Activated CD4-positive, CD25-positive, alpha-beta regulatory T cell treated with anti-CD3 and anti-CD28 coated beads, Interleukin-2, amount 50 U/mL, for 24 hours (primary cell): ENCODE measurements around the gene RCN2.
"Not testable (repeated sequence)": the region's sequence is repeated elsewhere in the genome, so short reads cannot be mapped to it uniquely, and the experiment has no call there.

ENCODE experiments used
- ATAC-seq, 2 donors: fragments of 150-1000 bp; cut with Tn5 transposase; one replicate each; pipeline ENCODE4 v1.10.0; 2021; ENCODE audit warnings: mild to moderate bottlenecking in 1 of 2, moderate library complexity in 1 of 2

Gene RCN2

DNA sequence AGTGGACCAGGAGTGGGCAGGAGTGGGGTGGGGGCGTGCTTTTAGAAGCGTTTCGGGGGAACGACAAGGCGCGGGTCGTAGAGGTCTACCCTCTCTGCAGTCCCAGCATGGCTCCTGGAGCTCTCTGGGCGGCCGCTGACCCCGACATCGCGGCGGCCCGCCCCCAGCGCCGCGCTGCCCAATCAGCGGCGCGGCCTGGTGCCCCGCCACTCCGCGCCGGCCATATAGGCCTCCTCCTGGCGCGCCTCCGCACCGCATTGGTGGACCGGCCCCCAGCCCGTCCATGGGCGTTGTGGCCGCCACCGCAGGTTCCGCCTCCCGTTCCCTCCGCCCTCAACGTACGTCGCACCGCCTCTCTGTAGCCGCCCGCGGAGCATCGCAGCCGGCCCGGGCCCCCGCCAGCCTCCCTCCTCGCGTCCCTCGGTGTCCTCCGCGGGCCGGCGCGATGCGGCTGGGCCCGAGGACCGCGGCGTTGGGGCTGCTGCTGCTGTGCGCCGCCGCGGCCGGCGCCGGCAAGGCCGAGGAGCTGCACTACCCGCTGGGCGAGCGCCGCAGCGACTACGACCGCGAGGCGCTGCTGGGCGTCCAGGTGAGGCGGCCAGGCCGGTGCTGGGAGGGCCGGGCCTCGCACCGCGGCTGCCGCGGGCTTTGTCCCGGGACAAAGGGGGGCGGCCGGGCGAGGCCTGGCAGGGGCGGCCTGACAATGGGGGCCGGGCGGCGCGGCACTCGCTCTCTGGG lies at the start of gene RCN2:
Gene RCN2, plus strand, starts transcription at position 353 of the 738 bp plus-strand sequence. Its CDS starts 93 bp downstream, at position 446.
- peak; percentile 99 for ATAC-seq

DNA sequence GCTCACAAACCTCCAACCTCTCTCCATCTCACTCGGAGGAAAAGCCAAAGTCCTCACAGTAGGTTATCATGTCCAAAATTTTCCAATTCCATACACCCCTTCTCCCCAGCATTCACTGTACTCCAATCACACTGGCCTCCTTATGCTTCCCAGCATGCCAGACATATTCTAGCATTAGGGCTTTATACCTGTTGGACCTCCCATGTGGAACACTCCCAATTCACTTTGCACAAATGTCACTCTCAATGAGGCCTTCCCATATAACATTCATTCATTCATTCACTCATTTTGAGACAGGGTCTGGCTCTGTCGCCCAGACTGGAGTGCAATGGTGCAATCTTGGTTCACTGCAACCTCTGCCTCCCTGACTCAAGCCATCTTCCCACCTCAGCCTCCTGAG lies 46.3 kb upstream of the RCN2 start:
- no peak for ATAC-seq

DNA sequence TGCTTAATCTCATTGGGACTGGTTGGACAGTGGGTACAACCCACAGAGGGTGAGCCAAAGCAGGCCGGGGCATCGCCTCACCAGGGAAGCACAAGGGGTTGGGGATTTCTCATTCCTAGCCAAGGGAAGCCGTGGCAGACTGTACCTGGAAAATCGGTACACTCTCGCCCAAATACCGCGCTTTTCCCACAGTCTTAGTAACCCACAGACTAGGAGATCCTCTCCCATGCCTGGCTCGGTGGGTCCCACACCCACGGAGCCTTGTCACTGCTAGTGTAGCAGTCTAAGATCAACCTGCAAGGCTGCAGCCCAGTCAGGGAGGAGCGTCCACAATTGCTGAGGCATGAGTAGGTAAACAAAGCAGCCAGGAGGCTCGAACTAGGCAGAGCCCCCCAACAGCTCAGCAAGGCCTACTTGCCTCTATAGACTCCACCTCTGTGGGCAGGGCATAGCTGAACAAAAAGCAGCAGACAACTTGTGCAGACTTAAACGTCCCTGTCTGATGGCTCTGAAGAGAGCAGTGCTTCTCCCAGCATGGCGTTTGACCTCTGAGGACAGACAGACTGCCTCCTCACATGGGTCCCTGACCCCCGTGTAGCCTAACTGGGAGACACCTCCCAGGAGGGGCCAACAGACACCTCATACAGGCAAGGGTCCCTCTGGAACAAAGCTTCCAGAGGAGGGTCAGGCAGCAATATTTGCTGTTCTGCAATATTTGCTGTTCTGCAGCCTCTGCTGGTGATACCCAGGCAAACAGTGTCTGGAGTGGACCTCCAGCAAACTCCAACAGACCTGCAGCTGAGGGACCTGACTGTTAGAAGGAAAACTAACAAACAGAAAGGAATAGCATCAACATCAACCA lies 44.0 kb upstream of the RCN2 start:
- ATAC-seq = not testable (repeated sequence)

DNA sequence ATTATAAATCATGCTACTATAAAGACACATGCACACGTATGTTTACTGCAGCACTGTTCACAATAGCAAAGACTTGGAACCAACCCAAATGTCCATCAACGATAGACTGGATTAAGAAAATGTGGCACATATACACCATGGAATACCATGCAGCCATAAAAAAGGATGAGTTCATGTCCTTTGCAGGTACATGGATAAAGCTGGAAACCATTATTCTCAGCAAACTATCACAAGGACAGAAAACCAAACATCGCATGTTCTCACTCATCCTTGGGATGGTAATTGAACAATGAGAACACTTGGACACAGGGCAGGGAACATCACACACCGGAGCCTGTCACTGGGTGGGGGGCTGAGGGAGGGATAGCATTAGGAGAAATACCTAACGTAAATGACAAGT lies 38.7 kb upstream of the RCN2 start:
- ATAC-seq = not testable (repeated sequence)

GRCh38 chr15:76894174-76894573 lies 37.4 kb upstream of the RCN2 start:
- ATAC-seq = no peak

DNA sequence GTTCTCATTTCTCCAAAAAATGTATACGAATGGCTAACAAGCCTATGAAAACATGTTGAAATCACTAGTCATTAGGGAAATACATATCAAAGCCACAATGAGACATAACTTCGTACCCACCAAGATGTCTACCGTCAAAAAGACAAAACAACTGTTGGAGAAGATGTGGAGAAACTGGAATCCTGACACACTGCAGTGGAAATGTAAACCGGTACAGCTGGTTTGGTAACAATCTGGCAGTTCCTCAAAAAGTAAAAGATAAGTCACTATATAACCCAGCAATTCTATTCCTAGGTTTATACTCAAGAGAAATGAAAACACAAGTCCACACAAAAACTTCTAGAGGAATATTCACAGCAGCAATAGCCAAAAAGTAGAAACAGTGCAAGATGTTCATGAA lies 33.4 kb upstream of the RCN2 start:
- no peak for ATAC-seq

DNA sequence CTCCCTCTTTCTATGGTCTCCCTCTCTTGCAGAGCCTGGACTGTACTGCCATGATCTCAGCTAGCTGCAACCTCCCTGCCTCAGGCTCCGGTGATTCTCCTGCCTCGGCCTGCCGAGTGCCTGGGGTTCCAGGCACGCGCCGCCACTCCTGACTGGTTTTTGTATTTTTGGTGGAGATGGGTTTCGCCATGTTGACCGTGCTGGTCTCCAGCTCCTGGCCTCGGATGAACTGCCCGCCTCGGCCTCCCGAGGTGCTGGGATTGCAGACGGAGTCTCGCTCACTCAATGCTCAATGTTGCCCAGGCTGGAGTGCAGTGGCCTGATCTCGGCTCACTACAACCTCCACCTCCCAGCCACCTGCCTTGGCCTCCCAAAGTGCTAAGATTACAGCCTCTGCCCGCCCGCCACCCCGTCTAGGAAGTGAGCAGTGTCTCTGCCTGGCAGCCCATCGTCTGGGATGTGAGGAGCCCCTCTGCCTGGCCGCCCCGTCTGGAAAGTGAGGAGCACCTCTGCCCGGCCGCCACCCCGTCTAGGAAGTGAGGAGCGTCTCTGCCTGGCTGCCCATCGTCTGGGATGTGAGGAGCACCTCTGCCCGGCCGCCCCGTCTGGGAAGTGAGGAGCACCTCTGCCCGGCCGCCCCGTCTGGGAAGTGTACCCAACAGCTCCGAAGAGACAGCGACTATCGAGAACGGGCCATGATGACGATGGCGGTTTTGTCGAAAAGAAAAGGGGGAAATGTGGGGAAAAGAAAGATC lies 32.2 kb upstream of the RCN2 start:
- ATAC-seq = not testable (repeated sequence)

GRCh38 chr15:76899931-76900310 lies 31.6 kb upstream of the RCN2 start:
- not testable (repeated sequence) for ATAC-seq

GRCh38 chr15:76901965-76902364 lies 29.6 kb upstream of the RCN2 start:
- no peak for ATAC-seq

DNA sequence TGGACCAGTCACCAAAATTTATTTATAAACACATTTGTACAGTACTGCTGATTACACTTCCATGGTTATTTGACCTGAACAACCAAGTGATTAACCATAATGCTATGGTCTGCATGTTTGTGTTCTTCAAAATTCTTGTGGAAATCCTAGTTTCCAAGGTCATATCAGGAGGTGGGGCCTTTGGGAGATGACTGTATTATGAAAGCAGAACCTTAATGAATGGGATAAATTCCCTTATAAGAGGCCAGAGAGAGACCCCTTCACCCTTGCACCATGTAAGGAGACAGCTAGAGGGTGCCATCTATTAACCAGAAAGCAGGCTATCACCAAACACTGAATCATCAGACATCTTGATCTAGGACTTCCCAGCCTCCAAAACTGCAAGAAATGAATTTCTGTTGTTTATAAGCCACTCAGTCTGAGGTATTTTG lies 28.3 kb upstream of the RCN2 start:
- no peak for ATAC-seq

DNA sequence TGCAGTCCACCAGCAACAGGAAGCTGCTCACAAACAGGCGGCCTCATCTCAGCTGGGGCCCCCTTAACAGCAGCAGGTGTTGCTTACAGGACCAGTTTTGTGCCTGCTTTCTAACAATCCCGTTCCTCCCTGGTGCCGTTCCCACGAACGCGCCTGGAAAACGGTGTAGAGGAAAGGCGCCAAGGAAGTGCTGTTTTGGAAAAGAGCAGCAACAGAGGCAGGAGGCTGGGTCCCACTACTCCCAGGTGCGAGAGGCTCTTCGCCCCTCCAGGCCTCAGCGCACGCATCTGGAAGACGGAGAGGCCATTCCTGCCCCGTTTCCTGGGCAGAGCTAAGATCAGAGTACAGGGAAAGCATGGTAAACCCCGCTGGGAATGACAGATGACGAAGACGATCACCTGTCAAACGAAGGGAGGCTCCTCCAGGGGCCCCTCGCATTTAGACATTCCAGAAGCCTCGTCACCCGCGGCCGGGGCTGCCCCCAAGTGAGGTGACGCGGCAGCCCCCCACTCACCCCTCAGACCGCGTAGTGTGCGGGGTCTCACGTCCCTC lies 27.0 kb upstream of the RCN2 start:
- peak in 1 of 2 donors; percentile 22 for ATAC-seq

DNA sequence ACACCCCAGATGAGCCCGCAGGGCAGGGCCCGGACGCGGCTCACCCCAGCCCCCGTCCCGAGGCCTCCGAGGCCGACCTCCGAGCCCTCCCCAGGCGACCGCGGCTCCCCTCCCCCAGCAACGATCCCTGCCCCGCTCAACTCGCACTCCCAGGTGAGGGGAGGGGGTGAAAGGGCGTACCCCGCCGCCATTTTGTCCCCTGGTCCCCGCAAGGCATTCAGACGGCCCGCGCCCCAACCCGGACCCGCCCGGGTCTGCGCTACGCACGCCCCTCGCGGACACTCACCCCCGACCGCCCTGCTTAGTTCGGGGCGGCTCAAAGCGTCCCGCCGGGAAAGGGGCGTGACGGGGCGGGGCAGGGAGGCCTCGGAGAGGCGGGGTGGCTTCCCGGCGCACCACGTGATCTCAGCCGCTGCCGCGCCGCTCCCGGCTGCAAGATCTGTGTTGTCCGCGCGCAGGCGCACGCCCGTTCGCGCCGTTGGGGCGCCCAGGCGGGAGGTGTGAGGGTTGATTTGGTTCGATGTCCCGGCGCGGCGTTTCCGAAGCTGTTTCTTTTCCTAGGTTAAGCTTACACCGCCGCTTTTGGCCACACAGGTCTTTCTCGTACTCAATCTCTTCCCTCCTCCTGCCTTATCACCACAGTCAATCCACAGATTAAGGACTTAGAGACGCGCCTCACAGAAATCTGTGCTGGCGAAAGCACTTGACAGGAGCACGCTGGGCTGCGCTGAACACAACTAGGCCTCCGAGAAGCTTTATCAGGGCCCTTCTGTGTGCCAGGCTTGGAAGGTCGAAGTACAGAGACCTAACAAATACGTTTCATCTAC lies 26.3 kb upstream of the RCN2 start, which contains the start of gene SCAPER:
Gene SCAPER, minus strand, starts transcription at position 328 of the 827 bp plus-strand sequence. CDS start 21,523 bp downstream, outside the sequence.
- ATAC-seq = peak; percentile 89 to 91

DNA sequence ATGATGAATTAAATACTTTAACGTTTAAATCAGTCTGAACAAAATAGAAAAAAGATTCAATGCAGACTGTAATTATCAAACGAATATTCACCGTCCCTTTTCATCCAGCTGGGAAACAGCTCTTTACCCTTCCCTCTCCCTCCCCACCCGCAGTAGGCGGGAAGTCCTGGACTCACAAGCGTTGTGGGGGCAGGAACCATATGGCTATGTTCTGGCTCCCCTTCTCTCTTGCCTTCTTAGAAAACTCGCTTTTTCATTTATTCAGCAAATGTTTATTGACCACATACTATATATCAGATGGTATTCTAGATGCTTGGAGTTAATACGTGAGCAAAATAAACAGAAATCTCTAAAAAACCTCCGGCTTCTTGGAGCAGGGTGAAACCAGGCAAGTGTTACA lies 25.7 kb upstream of the RCN2 start:
- no peak for ATAC-seq

- ATAC-seq = no peak
These were observed 19.1 kb upstream of the RCN2 start for GRCh38 chr15:76912430-76912829.

DNA sequence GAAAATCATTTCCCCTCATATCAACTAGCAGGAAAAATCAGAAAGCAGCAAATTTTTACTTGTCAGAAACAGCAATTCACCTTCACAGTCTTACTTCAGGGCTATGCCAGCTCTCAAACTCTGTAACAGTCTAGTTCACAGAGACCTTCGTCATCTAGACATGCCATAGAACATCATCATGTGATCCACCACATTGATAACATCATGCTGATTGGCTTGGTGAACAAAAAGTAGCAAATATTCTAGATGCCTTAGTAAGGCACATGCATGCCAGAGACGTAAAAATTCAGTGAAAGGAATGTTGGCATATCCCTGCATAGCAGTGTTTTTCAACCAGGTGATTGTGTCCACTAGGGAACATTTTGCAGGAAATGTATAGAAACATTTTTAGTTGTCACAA lies 17.8 kb upstream of the RCN2 start:
- no peak for ATAC-seq

DNA sequence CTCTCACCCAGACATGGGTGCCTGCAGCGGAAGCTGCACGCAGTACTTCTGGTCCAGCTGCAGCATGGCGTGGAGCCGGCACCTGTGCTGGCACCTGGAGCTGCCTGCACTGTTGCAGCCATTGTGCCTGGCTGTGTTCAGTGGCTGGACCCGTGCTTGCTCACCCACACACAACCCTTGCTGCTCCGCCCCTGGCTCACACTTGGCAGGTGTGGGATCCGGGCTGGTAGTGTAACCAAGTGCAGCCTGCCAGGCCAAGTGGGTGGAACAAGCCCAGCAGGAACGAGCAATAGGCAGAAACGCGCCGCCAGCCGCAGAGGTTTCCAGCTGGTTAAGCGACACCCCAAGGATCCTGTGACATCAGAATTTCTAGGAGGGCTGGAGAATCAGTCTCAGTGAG lies 15.2 kb upstream of the RCN2 start:
- ATAC-seq = no peak

DNA sequence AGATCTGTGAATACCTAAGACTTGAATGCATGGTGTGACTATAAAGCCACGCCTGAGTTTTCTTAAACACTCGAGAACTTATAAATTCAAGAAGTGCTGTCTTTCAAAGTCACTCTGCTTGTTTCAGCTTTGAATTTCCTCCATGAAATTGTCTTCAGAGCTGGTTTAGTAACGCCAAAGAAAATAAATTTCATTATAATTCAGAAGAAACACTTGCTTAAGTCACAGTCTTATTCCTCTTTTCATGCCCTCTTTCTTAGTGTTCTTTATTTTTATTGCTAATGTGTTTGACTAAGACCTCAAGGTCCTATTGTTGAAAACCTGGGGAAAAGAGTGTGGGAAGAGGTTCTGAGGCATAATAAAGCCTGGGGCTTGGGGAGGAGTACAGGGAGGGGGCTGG lies 3.3 kb upstream of the RCN2 start:
- ATAC-seq = no peak

- ATAC-seq = no peak
These were observed 2.4 kb upstream of the RCN2 start for GRCh38 chr15:76929011-76929760.

DNA sequence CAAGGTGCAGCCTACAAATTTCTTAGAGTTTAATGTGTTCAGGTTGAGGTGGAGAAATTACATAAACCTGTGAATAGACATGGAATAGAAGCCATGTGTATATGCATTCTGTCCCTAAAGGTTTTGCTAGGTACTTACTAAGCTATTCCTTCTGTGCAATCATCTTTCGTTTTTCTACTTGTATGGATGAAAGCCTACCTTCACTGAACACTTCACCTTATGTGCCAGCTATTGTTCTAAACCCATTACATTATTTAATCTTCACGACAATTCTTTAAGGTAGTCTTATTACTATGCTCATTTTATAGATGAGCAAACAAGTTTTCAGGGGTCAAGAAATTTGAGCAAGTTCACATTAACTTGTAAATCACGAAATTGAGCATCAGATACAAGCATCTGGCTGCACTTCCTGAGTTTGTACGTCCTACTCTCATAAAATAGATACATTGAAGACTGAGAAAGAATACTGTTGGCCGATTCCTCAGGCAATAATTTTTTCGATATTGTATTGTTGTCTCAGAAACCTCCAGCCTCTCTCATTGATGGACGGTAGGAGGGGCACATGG lies 635 bp upstream of the RCN2 start:
- ATAC-seq = no peak

DNA sequence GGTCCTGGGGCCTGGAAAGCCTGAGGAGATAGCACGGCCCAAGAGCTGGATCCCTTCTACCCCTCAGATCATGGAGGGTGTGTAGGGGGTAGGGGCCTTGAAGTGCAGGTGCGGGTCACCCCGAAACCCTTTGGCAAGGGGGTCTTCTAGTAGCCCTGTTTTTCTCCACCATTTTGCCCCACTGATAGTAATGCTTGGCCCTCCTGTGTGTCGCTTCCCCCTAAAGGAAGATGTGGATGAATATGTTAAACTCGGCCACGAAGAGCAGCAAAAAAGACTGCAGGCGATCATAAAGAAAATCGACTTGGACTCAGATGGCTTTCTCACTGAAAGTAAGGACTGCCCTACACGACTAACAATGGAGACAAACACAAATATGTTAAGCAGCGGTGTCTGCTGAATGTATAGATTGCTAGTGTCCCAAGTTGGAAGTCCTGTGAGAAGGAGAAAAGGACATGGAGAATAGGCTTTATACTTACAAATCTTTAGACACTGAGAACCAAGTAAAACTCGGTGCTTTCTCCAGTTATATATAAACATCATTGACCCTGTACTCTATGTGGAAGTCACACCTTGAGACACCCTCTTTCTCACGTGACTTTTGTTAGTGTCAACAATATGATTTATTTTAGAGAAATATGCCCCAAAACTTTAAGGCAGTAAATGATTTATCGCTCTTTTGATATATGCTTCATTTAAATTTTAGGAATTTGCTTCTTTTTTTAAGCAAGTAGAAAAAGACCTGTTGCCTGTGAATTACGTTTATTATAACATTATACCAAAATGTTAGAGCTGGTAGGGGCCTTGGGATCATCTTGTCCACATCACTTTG lies 802 bp downstream of the RCN2 start:
- no peak for ATAC-seq
